Prostate gland (tissue), 2 donors: ENCODE measurements around the gene ACTR2. TPM values are rescaled to one million over a fixed set of nuclear protein-coding genes. Genes with fewer than 3 reads are reported as not detected.
"Not testable (repeated sequence)": the region's sequence is repeated elsewhere in the genome, so short reads cannot be mapped to it uniquely, and the experiment has no call there.

Experiments
- DNase-seq: peaks from one replicate; pipeline ENCODE4 v3.0.0-alpha.2; 2019; ENCODE audit warnings: low spot score
- H3K27ac ChIP-seq, 2 donors: fragments of 200-600 bp; sonication (generic); 2 replicates each; pipeline ENCODE4 v1.5.1; 2017 to 2019
- H3K27me3 ChIP-seq: fragments of 200-600 bp; sonication (generic); replicated peaks from 2 replicates; pipeline ENCODE4 v1.5.1; 2019; ENCODE audit not compliant: insufficient read depth
- H3K36me3 ChIP-seq, 2 donors: fragments of 200-600 bp; sonication (generic); 1 replicate in 1 of 2; 2 replicates in 1 of 2; pipeline versions ENCODE4 v1.5.1 to v1.8.1; 2017 to 2019
- H3K4me1 ChIP-seq: fragments of 200-600 bp; sonication (generic); replicated peaks from 2 replicates; pipeline ENCODE4 v1.5.1; 2019
- H3K4me3 ChIP-seq, 2 donors: fragments of 200-600 bp; sonication (generic); 2 replicates each; pipeline ENCODE4 v1.5.1; 2017 to 2019
- H3K9me3 ChIP-seq: fragments of 200-600 bp; sonication (generic); 2 replicates; pipeline ENCODE4 v1.5.1; 2017
- POLR2A ChIP-seq: fragments of 450-650 bp; IDR thresholded peaks from one replicate; pipeline ENCODE4 v1.6.1; 2016; ENCODE audit warnings: antibody characterized with exemption, mild to moderate bottlenecking
- POLR2AphosphoS5 ChIP-seq: sonication (generic); formaldehyde crosslinking; IDR thresholded peaks from one replicate; pipeline ENCODE4 v1.6.1; 2017; ENCODE audit warnings: antibody characterized with exemption
- WGBS: methylation state at CpG from one replicate; pipeline ENCODE4 v1.1.5; 2018; 5-methylcytosine and 5-hydroxymethylcytosine counted together
- intact Hi-C: fragments of 100-400 bp; cut with DNase I; formaldehyde crosslinking; loops from one replicate; pipeline ENCODE4 v1.14.2; 2022
- total RNA-seq, 2 donors: library from RNA; depleted of rRNA; stranded (reverse); fragments of >200 nt; gene quantifications; one replicate each; pipeline ENCODE4 v1.1.0, GENCODE V29; 2016
- TF ChIP-seq, protein P1 (sequence below), 4 experiments: fragments of 200-600 bp in 2 of 4; fragments of 450-650 bp in 2 of 4; sonication (generic) in 2 of 4; IDR thresholded peaks; 1 replicate in 3 of 4; 2 replicates in 1 of 4; pipeline ENCODE4 v1.5.1; 2016 to 2019; ENCODE audit warnings: antibody characterized with exemption in 4 of 4, mild to moderate bottlenecking in 2 of 4, moderate library complexity in 2 of 4

ACTR2 gene
- total RNA-seq, 2 donors from 2014 or later: 54.8 to 69.2 TPM

DNA sequence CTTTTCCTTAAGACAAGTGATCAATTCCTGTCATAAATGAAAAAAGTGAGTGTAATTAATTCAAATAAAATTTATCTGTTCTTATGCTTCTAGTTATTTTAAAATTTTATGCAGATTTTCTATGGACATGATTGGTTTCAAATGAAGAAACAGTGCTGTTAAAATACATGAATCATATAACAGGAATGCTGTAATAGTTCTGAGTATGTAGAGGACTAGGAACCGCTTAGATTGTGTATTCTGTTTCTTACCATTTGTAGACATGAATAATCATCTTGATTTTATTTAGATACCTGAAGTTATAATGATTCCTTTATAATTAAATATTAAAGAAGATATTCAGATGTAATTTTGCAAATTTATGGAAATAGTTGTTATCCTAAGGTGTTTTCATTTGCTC is 3.5 kb downstream of the ACTR2 start:
- WGBS: 86% methylated on average over 1 of the region's 1 CpG
- no peak overlapping the region for H3K4me3 ChIP-seq
- no peaks in the 10 kb centered on the region for H3K9me3 ChIP-seq
- H3K27ac ChIP-seq: no peak overlapping the region
- peaks cover 4% of the 10 kb centered on the region for H3K4me1 ChIP-seq
- no peaks in the 10 kb centered on the region for H3K36me3 ChIP-seq
- TF ChIP-seq POLR2A: no peak
- TF ChIP-seq POLR2AphosphoS5: no peak
- TF ChIP-seq, protein P1, sequence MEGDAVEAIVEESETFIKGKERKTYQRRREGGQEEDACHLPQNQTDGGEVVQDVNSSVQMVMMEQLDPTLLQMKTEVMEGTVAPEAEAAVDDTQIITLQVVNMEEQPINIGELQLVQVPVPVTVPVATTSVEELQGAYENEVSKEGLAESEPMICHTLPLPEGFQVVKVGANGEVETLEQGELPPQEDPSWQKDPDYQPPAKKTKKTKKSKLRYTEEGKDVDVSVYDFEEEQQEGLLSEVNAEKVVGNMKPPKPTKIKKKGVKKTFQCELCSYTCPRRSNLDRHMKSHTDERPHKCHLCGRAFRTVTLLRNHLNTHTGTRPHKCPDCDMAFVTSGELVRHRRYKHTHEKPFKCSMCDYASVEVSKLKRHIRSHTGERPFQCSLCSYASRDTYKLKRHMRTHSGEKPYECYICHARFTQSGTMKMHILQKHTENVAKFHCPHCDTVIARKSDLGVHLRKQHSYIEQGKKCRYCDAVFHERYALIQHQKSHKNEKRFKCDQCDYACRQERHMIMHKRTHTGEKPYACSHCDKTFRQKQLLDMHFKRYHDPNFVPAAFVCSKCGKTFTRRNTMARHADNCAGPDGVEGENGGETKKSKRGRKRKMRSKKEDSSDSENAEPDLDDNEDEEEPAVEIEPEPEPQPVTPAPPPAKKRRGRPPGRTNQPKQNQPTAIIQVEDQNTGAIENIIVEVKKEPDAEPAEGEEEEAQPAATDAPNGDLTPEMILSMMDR (IDR thresholded peaks at IDR 0.05): no peak
- no peak for DNase-seq
- intact Hi-C loops: no loop called here
- no peaks in the 10 kb centered on the region for H3K27me3 ChIP-seq

DNA sequence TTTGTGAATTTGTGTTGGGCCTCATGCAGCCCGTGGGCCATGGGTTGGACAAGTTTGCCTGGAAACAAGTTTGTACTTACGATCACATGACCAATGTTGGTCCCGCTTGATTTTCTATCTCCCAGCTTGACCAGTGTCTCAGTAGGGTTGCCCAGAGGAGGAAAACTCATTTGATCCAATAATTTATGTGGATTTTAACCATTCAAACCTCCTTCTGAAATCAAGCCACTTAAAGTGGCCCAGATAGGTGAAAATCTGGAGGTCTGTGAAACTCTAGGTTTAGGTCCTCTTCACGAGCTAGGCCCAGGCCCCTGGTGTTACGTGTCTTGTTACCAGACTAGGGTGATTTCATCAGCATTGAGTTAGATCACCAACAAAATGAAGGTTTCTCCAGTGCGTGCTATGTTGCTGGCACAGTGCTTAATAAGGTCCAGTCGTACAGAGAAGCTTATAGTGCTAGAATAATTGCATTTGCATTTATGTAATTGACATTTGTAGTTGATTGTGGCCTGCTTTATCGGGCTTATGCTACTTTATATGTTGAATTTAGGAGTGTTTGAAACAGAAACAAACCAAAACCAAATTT is 4.4 kb downstream of the ACTR2 start:
- H3K27ac ChIP-seq: no peak overlapping the region
- H3K4me3 ChIP-seq: no peak overlapping the region
- no peaks in the 10 kb centered on the region for H3K36me3 ChIP-seq
- no peaks in the 10 kb centered on the region for H3K27me3 ChIP-seq
- DNase-seq: no peak
- H3K9me3 ChIP-seq: no peaks in the 10 kb centered on the region
- peaks cover 4% of the 10 kb centered on the region for H3K4me1 ChIP-seq
- TF ChIP-seq POLR2A (no peak), POLR2AphosphoS5 (no peak)
- TF ChIP-seq, protein P1 (IDR thresholded peaks at IDR 0.05): no peak
- WGBS: 87% methylated on average over 8 of the region's 8 CpGs
- intact Hi-C loops: no loop called here

DNA sequence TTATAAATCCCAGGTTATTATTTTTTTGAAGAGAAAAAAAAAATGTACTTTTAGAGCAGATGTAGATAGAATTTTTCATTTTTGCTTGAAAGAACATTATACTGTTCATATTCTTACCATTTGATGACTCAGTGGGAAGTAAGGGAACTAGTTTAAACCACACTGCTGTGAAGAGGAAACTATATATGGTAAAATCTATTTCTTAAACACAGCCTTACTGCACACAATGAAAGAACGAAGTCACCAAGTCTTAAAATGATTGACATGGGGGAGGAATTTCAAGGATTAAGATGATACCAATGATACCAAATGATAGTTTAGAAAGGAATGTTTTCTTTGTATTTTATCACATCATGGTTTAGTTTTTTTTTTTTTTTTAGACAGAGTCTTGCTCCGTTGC is 5.0 kb downstream of the ACTR2 start:
- no peak overlapping the region for H3K4me3 ChIP-seq
- TF ChIP-seq POLR2A (no peak), POLR2AphosphoS5 (no peak)
- TF ChIP-seq, protein P1 (IDR thresholded peaks at IDR 0.05): no peak
- H3K36me3 ChIP-seq: no peaks in the 10 kb centered on the region
- 77% methylated on average over 2 of the region's 2 CpGs for WGBS
- DNase-seq: no peak
- no peak overlapping the region for H3K27ac ChIP-seq
- intact Hi-C loops: no loop called here
- H3K9me3 ChIP-seq: no peaks in the 10 kb centered on the region
- peaks cover 4% of the 10 kb centered on the region for H3K4me1 ChIP-seq
- no peaks in the 10 kb centered on the region for H3K27me3 ChIP-seq

DNA sequence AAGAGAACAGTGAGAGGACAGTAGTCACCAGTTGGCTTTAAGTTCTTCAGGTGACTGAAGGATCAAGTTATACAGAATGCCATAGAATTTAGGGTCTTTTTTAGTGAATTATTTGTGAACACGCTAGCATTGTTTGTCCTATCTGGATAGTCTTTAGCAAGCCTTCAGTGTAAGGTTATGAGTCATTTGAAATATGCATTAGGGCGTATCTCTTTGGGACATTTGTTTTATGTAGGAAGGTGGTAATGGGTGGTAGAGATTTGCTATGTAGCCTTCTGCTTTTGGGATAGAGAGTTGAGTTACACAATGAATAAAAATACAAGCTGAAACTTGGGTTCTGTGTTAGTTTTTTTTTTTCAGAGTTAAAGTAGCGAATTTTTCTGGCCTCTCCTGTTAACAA is 13.0 kb downstream of the ACTR2 start:
- Histone ChIP-seq H3K4me1 (no peaks in the 10 kb centered on the region), H3K9me3 (no peaks in the 10 kb centered on the region), H3K36me3 (no peaks in the 10 kb centered on the region), H3K27ac (no peak overlapping the region), H3K4me3 (no peak overlapping the region), H3K27me3 (no peaks in the 10 kb centered on the region)
- no peak for DNase-seq
- intact Hi-C loops: no loop called here
- 82% methylated on average over 3 of the region's 3 CpGs for WGBS
- TF ChIP-seq POLR2AphosphoS5: no peak
- TF ChIP-seq, protein P1 (IDR thresholded peaks at IDR 0.05): no peak

DNA sequence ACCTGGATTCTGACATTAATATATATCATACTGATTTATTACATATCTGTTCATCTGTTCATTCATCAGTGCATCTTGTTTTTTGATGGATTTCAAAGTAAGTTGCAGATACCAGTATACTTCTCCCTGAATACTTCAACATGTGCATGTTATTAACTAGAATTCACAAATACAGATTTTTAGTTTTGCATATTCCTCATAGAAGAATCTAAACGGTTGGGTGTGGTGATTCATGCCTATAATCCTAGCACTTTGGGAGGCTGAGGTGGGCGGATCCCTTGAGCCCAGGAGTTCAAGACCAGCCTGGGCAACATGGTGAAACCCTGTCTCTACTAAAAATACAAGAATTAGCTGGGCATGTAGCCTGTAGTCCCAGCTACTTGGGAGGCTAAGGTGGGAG is 16.8 kb downstream of the ACTR2 start:
- H3K9me3 ChIP-seq, DNase-seq, H3K4me1 ChIP-seq, H3K27me3 ChIP-seq, intact Hi-C loops, H3K36me3 ChIP-seq, H3K4me3 ChIP-seq, H3K27ac ChIP-seq: not testable (repeated sequence)
- WGBS: 71% methylated on average over 2 of the region's 2 CpGs
